Measurements from ENCODE around the gene ACSM2A. TPM values are rescaled to one million over a fixed set of nuclear protein-coding genes. Genes with fewer than 3 reads are reported as not detected.
"Not testable (repeated sequence)": the region's sequence is repeated elsewhere in the genome, so short reads cannot be mapped to it uniquely, and the experiment has no call there.

The ACSM2A gene
- total RNA-seq, 1 experiment from 2014 or later, result not detected

- BruUV-seq (replicated peaks); H3K9me2 ChIP-seq (ENCODE audit: insufficient read depth); ATAC-seq; intact Hi-C loops (cut with micrococcal nuclease); H3K36me3 ChIP-seq (ENCODE audit: control insufficient read depth in 1 of 2, insufficient read depth in 2 of 2, low read length in 2 of 2); H3K4me1 ChIP-seq (ENCODE audit: control insufficient read depth in 1 of 2, insufficient read depth in 2 of 2, low read length in 2 of 2); DNase-seq (ENCODE audit: low read depth, low spot score); CTCF ChIA-PET; H4K20me1 ChIP-seq (ENCODE audit: insufficient read depth); H3K9ac ChIP-seq (ENCODE audit: low read length); H3K9me3 ChIP-seq (ENCODE audit: control insufficient read depth in 1 of 2, insufficient read depth in 1 of 2, low read depth in 1 of 2, low read length in 2 of 2); H3K27ac ChIP-seq (ENCODE audit: low read depth, low read length); H2AFZ ChIP-seq (ENCODE audit: low read depth, low read length, poor library complexity, severe bottlenecking); POLR2A ChIA-PET; RAD21 ChIA-PET (ENCODE audit: low non-redundant PET in 1 of 2, low total read pairs in 2 of 2, uncharacterized antibody in 2 of 2, unreplicated experiment in 2 of 2); H3K79me2 ChIP-seq (ENCODE audit: insufficient read depth, low read length); H3K4me3 ChIP-seq (replicated peaks in 1 of 2; ENCODE audit: low read depth in 1 of 2, low read length in 2 of 2); H3K4me2 ChIP-seq (ENCODE audit: low read length): not testable (repeated sequence)
- H3K27me3 ChIP-seq (ENCODE audit: insufficient read depth, low read length), result 0 out of 2 replicates have a peak, but pooled peaks cover 12% of the 10 kb centered on the region
Observed at GRCh38 chr16:20430480-20430879, 20.8 kb upstream of the ACSM2A start.

GRCh38 chr16:20430948-20431347, 20.4 kb upstream of the ACSM2A start:
- H3K4me1 ChIP-seq (ENCODE audit: control insufficient read depth in 1 of 2, insufficient read depth in 2 of 2, low read length in 2 of 2), result no peaks in the 10 kb centered on the region
- no peak overlapping the region for H3K9ac ChIP-seq (ENCODE audit: low read length)
- no peaks in the 10 kb centered on the region for H3K9me3 ChIP-seq (ENCODE audit: control insufficient read depth in 1 of 2, insufficient read depth in 1 of 2, low read depth in 1 of 2, low read length in 2 of 2)
- BruUV-seq (replicated peaks), result no TSS peak
- H3K27me3 ChIP-seq (ENCODE audit: insufficient read depth, low read length), result 0 out of 2 replicates have a peak, but pooled peaks cover 14% of the 10 kb centered on the region
- no peak overlapping the region for H3K4me3 ChIP-seq (replicated peaks in 1 of 2; ENCODE audit: low read depth in 1 of 2, low read length in 2 of 2)
- no peaks in the 10 kb centered on the region for H4K20me1 ChIP-seq (ENCODE audit: insufficient read depth)
- ChIA-PET POLR2A (no interaction called here), RAD21 (ENCODE audit: low non-redundant PET in 1 of 2, low total read pairs in 2 of 2, uncharacterized antibody in 2 of 2, unreplicated experiment in 2 of 2) (no interaction called here), CTCF (no interaction called here)
- DNase-seq (ENCODE audit: low read depth, low spot score), result no peak
- ATAC-seq, result no peak
- no peaks in the 10 kb centered on the region for H3K9me2 ChIP-seq (ENCODE audit: insufficient read depth)
- no peak for TF ChIP-seq SIN3A (IDR thresholded peaks at IDR 0.05; ENCODE audit: low read depth)
- TF ChIP-seq RAD21 (IDR thresholded peaks at IDR 0.05; ENCODE audit: low read depth), result no peak
- TF ChIP-seq EGR1 (IDR thresholded peaks at IDR 0.05; ENCODE audit: low read depth), result no peak
- TF ChIP-seq, protein P1, sequence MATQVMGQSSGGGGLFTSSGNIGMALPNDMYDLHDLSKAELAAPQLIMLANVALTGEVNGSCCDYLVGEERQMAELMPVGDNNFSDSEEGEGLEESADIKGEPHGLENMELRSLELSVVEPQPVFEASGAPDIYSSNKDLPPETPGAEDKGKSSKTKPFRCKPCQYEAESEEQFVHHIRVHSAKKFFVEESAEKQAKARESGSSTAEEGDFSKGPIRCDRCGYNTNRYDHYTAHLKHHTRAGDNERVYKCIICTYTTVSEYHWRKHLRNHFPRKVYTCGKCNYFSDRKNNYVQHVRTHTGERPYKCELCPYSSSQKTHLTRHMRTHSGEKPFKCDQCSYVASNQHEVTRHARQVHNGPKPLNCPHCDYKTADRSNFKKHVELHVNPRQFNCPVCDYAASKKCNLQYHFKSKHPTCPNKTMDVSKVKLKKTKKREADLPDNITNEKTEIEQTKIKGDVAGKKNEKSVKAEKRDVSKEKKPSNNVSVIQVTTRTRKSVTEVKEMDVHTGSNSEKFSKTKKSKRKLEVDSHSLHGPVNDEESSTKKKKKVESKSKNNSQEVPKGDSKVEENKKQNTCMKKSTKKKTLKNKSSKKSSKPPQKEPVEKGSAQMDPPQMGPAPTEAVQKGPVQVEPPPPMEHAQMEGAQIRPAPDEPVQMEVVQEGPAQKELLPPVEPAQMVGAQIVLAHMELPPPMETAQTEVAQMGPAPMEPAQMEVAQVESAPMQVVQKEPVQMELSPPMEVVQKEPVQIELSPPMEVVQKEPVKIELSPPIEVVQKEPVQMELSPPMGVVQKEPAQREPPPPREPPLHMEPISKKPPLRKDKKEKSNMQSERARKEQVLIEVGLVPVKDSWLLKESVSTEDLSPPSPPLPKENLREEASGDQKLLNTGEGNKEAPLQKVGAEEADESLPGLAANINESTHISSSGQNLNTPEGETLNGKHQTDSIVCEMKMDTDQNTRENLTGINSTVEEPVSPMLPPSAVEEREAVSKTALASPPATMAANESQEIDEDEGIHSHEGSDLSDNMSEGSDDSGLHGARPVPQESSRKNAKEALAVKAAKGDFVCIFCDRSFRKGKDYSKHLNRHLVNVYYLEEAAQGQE (IDR thresholded peaks at IDR 0.05; ENCODE audit: low read depth), result no peak
- TF ChIP-seq ZNF274 (IDR thresholded peaks at IDR 0.05; ENCODE audit: low read depth, low read length), result no peak
- TF ChIP-seq ATF3 (IDR thresholded peaks at IDR 0.05), result no peak
- no peak overlapping the region for H3K4me2 ChIP-seq (ENCODE audit: low read length)
- no peak overlapping the region for H3K27ac ChIP-seq (ENCODE audit: low read depth, low read length)
- intact Hi-C loops (cut with micrococcal nuclease), result no loop called here
- no peaks in the 10 kb centered on the region for H3K36me3 ChIP-seq (ENCODE audit: control insufficient read depth in 1 of 2, insufficient read depth in 2 of 2, low read length in 2 of 2)
- no peaks in the 10 kb centered on the region for H3K79me2 ChIP-seq (ENCODE audit: insufficient read depth, low read length)
- no peak overlapping the region for H2AFZ ChIP-seq (ENCODE audit: low read depth, low read length, poor library complexity, severe bottlenecking)

DNA sequence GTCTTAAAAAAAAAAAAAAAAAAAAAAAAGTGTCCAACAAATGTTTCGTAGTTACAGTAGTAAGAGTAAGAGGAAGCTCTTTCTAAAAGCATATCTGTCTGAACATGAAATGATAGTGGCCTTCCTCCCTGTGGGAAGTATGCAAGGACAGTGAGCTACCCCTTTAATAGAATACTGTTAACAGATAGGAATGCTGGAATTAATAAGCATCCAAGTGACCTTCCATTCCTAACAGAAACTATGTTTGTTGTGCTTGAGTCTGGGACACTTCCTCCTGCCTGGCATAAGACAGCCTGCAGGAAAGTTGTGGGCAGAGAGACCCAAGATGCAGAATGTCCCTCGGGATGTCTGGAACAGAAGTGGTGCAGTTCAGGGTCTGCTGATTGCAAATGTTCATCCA, 12.4 kb upstream of the ACSM2A start:
- RAD21 ChIA-PET (ENCODE audit: low non-redundant PET in 1 of 2, low total read pairs in 2 of 2, uncharacterized antibody in 2 of 2, unreplicated experiment in 2 of 2); BruUV-seq (replicated peaks); H3K4me1 ChIP-seq (ENCODE audit: control insufficient read depth in 1 of 2, insufficient read depth in 2 of 2, low read length in 2 of 2); H2AFZ ChIP-seq (ENCODE audit: low read depth, low read length, poor library complexity, severe bottlenecking); intact Hi-C loops (cut with micrococcal nuclease); H3K4me2 ChIP-seq (ENCODE audit: low read length); CTCF ChIA-PET; H3K9me3 ChIP-seq (ENCODE audit: control insufficient read depth in 1 of 2, insufficient read depth in 1 of 2, low read depth in 1 of 2, low read length in 2 of 2); POLR2A ChIA-PET; H3K9ac ChIP-seq (ENCODE audit: low read length); H3K4me3 ChIP-seq (replicated peaks in 1 of 2; ENCODE audit: low read depth in 1 of 2, low read length in 2 of 2); H3K36me3 ChIP-seq (ENCODE audit: control insufficient read depth in 1 of 2, insufficient read depth in 2 of 2, low read length in 2 of 2); DNase-seq (ENCODE audit: low read depth, low spot score); ATAC-seq; H4K20me1 ChIP-seq (ENCODE audit: insufficient read depth); H3K9me2 ChIP-seq (ENCODE audit: insufficient read depth); H3K79me2 ChIP-seq (ENCODE audit: insufficient read depth, low read length); H3K27ac ChIP-seq (ENCODE audit: low read depth, low read length): not testable (repeated sequence)
- H3K27me3 ChIP-seq (ENCODE audit: insufficient read depth, low read length), result peaks cover 11% of the 10 kb centered on the region

All from HCT116 (cell line).